HFF-Myc (cell line): Measurements from ENCODE around the gene METAP1D.

ENCODE experiments used
- DNase-seq: peaks from one replicate; pipeline ENCODE4 v3.0.0-alpha.2; 2011; ENCODE audit warnings: low read depth; ENCODE audit errors: extremely low read depth
- H3K4me3 ChIP-seq: replicated peaks from 2 replicates; pipeline ENCODE4 v1.5.1; 2011; ENCODE audit warnings: low read depth, mild to moderate bottlenecking, control low read depth, low read length
- TF ChIP-seq, protein P1 (sequence below): IDR thresholded peaks from 2 replicates; pipeline ENCODE4 v1.5.1; 2012; ENCODE audit warnings: mild to moderate bottlenecking, low read depth, low read length, control low read depth; ENCODE audit errors: missing control alignments

METAP1D gene

GRCh38 chr2:172009823-172010222 lies 10.1 kb downstream of the METAP1D start:
- TF ChIP-seq, protein P1, sequence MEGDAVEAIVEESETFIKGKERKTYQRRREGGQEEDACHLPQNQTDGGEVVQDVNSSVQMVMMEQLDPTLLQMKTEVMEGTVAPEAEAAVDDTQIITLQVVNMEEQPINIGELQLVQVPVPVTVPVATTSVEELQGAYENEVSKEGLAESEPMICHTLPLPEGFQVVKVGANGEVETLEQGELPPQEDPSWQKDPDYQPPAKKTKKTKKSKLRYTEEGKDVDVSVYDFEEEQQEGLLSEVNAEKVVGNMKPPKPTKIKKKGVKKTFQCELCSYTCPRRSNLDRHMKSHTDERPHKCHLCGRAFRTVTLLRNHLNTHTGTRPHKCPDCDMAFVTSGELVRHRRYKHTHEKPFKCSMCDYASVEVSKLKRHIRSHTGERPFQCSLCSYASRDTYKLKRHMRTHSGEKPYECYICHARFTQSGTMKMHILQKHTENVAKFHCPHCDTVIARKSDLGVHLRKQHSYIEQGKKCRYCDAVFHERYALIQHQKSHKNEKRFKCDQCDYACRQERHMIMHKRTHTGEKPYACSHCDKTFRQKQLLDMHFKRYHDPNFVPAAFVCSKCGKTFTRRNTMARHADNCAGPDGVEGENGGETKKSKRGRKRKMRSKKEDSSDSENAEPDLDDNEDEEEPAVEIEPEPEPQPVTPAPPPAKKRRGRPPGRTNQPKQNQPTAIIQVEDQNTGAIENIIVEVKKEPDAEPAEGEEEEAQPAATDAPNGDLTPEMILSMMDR: no peak
- H3K4me3 ChIP-seq: no peak overlapping the region
- no peak for DNase-seq

DNA sequence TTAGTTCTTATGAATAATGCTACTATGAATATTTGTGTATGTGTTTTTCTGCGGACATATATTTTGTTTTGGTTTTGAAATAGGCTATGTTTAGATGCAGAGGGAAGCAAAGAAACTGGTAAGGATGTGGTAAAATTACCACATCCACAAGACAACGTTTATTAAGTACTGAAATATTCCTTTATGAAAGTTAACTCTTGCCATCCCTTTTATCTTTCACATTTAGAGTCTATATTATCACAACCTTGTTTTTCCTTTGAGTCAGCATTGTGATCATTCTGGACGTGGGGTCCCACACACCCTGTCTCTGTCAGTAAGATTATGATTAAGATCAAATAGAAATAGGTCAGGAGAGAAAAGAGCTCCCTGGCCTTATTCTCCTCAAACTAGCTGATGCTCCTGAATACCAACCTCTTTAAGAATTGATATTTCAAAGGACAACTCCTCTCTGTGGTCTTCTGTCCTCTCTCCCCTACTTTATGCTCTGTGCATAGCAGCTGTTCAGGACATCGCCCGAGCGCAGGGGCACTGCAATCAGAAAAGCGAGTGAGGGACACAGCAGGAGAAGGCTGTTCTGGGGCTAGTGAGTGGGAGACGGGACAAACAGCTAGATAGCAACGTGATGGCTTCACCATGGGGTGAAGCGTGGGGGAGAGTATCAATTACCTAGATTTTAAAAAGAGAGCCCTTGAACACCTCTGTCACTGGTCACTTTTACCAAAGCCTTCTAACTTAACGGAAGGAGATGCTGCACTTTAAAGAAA lies 12.2 kb downstream of the METAP1D start:
- DNase-seq: no peak
- TF ChIP-seq, protein P1: no peak
- no peak overlapping the region for H3K4me3 ChIP-seq

- H3K4me3 ChIP-seq: no peak overlapping the region
- TF ChIP-seq, protein P1: no peak
- no peak for DNase-seq
These were observed 13.1 kb downstream of the METAP1D start for GRCh38 chr2:172012677-172013391.

- no peak overlapping the region for H3K4me3 ChIP-seq
- TF ChIP-seq, protein P1: no peak
- DNase-seq: no peak
These were observed 13.6 kb downstream of the METAP1D start for GRCh38 chr2:172013396-172013795.

- TF ChIP-seq, protein P1: no peak
- no peak overlapping the region for H3K4me3 ChIP-seq
- no peak for DNase-seq
These were observed 21.6 kb downstream of the METAP1D start for GRCh38 chr2:172021074-172021931.

DNA sequence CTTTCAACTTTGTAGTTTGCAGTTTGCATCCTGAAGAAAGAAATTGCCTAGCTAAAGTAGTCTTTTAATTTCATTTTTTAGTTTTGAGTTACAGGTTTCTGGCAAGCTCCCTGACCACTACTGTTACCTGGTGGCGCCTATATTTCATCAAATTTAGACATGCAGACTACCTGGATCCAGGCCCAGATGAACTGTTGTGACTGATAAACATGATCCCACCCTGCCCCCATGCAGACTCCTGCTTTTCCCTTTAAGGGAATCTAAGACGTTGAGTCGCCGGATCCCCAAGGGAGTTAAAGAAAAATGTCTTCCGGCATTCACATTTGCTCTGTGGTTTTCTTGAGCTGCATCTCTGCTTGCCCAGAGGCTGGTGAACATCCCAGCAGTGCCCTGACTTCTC lies 22.2 kb downstream of the METAP1D start:
- TF ChIP-seq, protein P1: no peak
- DNase-seq: no peak
- H3K4me3 ChIP-seq: no peak overlapping the region
